ENCODE measurements around the gene TICAM1.
A peak's percentile ranks its signal among the peaks of the same experiment; 100 is the strongest.
"Not testable (repeated sequence)": the region's sequence is repeated elsewhere in the genome, so short reads cannot be mapped to it uniquely, and the experiment has no call there.

Gene TICAM1

GRCh38 chr19:4831304-4831978 lies at the start of gene TICAM1:
Gene TICAM1 (minus strand): TSS chr19:4831712. CDS start chr19:4818377, 13,335 bp downstream.
- DNase-seq: no peak

- no peak for DNase-seq
Observed at GRCh38 chr19:4879041-4879440, 47.5 kb upstream of the TICAM1 start.

GRCh38 chr19:4878491-4878968 lies 47.0 kb upstream of the TICAM1 start:
- DNase-seq: no peak

DNA sequence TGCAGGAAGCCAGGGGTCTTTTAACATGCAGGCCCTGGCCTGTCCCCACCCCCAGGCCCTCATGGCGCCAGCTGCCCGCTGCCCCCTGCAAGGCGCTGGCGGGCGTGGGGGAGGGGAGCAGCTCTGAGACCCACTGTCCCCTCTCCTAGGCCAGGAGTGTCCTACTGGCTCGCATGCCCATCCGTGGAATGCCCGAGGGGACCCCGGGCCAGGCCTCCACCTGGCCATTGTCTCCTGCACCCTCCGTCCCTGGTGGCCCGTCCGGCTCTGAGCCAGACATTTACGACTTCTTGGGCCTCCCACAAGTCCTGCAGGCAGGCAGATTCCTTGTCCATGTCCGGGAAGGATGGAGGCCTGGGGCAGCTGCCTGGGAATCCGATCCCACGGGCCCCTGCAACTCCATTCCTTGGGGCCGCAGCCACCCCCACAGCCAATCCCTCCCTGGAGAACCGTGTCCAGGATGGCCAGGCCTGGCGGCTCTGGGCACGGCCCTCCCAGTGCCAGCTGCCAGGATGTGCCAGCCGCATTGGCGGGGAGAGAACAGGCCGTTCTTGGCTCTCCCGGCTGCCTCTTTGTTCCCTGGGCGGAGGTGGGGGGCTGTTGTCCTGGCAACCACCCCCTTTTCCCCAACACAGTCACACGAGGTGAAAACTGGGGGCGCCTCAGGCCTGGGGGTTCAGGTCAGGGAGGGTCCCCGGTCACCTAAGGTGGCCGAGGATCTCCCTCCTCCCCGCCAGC lies 46.4 kb upstream of the TICAM1 start:
- DNase-seq: no peak

GRCh38 chr19:4873930-4874329 lies 42.4 kb upstream of the TICAM1 start:
- DNase-seq: no peak

DNA sequence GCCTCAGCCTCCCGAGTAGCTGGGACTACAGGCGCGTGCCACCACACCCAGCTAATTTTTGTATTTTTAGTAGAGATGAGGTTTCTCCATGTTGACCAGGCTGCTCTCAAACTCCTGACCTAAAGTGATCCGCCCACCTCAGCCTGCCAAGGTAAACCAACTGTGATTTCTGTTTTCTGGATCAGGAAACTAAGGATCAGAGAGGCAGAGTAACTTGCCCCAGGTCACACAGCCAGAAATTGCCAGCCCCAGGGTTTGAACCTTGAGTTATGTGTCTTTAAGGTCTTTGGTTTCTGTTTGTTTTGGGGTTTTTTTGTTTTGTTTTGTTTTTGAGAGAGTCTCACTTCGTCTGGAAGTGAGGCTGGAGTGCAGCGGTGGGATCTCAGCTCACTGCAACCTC lies 40.2 kb upstream of the TICAM1 start:
- DNase-seq: no peak

GRCh38 chr19:4870025-4870700 lies 38.7 kb upstream of the TICAM1 start:
- no peak for DNase-seq

DNA sequence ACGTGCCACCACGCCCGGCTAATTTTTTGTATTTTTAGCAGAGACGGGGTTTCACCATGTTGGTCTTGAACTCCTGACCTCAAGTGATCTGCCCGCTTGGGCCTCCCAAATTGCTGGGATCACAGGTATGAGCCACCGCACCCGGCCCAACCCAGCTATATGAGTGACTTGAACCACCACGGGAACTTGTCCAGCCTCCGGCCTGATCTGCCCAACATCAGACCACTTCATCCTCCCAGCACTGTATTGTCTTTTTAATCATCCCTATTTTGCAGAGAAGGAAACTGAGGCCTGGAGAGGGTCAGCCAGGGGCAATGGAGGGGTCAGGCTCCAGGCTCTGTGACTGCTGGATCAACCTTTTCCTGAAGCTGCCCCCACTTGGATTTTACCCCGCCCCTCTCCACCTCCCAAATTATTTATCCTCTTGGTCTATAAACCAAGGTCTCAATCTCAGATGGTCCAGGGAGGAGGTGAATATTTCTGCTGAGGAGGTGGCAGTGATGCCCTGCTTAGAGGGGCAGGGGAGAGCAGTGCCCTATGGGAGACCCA lies 36.8 kb upstream of the TICAM1 start:
- DNase-seq: no peak

DNA sequence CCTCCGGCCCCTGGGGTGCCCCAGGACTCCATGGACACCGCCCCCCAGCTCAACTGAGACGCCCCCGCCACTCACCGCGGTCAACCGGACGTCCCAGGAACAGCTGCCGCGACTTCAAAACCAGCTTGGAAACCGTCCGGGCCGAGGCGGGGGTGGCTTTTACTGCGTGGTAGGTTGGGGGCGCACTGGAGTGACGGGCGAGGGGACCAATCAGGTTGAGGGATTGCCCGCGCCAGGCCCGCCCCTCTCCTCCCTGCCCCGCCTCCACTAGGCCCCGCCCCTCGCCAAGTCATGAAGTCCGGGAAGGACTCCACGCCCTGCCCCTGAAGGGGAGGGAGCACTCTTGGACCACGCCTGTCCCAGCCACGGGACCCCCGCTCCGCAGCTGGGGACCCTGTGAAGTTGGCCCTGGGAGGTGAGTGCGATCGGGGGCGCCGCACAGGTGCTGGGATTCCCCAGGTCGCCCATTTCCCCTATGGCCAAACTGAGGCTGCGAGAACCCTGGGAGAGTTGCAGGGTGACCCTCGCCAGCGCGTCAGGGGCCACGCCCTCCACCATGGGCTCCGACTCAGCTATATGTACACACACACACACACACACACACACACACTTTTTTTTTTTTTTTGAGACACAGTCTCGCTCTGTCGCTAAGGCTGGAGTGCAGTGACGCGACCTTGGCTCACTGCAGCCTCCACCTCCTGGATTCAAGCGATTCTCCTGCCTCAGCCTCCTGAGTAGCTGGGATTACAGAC lies 36.2 kb upstream of the TICAM1 start, which contains the start of gene PLIN3:
Gene PLIN3 (minus strand): TSS at position 134 of the 752 bp plus-strand sequence. CDS start 6,273 bp downstream, outside the sequence.
- peak; percentile 41 for DNase-seq

DNA sequence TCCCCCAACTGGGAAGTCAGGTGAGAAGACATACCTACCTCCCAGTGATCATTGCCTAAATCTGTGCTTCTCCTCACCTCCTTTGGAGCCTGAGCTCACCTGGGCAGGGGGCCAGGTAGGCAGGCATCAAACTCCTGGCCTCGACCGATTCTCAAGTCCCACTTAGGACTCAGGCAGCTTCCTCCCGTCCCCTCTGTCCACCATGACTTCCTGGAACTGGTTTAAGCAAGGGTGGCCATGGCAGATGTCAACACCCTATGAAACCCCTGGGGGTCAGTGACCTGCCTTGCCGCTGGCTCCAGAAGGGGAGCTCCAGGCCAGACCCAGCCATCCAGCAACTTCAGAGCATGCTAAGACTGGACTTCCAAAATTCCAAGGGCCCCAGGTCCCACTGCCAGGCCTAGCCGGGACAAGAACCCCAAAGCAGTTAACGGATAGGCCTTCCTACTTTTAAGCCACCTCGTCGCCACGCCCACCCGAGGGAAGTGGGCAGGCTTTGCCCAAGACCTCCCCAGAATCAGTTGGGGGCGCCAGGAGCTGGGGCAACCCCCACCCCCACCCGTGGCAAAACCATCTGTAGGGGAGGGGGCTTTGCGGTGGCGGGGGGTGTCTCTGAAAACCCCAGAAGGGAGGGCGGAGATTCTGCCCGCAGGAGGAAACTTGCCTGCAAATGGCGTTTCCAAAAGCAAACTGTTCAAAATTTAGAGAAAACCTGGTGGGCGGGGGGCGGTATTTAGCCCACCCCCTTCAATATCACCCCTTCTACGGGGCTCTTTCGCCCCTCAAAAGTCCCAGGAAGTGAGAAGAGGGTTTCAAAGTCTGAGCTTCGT lies 35.3 kb upstream of the TICAM1 start:
- no peak for DNase-seq

- DNase-seq: no peak
Observed at GRCh38 chr19:4861147-4861546, 29.6 kb upstream of the TICAM1 start.

GRCh38 chr19:4859697-4860096 lies 28.2 kb upstream of the TICAM1 start:
- no peak for DNase-seq

DNA sequence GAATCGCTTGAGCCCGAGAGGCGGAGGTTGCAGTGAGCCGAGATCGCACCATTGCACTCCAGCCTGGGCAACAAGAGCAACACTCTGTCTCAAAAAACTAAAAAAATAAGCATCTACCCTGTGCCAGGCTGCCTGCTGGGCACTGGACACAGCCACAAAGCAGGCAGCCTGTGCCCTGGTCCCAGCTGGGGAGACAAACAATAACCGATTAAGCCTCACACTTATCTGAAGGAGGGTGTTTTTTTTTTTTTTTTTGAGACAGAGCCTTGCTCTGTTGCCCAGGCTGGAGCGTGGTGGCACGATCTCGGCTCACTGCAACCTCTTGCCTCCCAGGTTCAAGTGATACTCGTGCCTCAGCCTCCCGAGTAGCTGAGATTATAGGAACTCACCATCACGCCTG lies 25.0 kb upstream of the TICAM1 start:
- DNase-seq: not testable (repeated sequence)

DNA sequence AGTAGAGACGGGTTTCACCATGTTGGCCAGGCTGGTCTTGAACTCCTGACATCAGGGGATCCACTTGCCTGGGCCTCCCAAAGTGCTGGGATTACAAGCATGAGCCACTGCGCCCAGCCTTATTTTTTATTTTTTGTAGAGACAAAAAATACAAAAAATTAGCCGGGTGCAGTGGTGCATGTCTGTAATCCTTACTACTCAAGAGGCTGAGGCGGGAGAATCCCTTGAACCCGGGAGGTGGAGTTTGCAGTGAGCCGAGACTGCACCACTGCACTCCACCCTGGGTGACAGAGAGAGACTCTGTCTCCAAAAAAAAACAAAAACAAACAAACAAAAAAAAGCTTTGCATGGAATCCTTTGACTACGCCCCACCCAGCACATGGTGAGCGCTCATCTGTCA lies 22.0 kb upstream of the TICAM1 start:
- DNase-seq: not testable (repeated sequence)

DNA sequence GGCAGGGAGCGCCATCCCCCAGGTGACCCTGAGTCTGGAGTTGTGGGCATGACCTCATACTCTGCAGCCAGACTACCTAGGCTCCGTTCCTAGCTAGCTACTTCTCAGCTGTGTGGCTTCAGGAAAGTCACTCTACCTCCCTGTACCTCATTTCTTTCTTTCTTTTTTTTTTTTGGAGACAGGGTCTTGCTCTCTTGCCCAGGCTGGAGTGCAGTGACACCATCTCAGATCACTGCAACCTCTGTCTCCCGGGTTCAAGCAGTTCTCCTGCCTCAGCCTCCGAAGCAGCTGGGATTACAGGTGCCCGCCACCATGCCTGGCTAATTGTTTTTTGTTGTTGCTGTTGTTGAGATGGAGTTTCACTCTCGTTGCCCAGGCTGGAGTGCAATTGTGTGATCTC lies 21.0 kb upstream of the TICAM1 start:
- no peak for DNase-seq

DNA sequence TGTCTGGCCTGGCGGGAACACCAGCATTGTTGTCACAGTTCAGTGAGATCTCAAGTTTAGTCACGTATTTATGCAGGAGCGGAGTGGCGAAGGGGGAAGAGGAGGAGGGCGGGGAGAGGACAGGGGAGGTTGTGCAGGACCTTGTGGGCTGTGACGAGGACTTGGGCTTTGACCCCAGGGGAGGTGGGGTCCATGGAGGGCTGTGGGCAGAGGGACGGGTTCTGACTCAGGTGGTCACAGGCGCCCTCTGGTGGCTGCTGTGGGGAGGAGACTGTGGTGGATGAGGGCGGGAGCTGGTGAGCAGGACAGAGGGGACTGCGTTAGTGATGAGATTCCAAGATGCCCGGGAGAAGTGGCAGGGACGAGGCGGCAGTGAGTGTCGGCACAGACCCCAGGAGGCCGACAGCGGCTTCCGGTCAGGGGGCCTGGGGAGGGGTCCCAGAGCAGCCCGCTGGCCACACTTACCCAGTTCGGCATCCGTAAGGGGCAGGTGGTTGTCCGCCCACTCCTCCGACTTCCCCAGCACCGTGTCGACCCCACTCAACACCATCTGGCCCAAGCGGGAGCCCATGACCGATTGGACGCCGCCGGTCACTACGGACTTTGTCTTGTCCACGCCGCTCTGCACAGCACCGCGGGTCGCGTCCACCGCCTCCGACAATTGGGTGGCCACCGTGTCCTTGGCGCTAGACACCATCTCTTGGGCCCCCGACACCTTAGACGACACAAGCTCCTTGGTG lies 20.2 kb upstream of the TICAM1 start:
- peak; percentile 69 for DNase-seq

- DNase-seq: peak; percentile 63
Observed at GRCh38 chr19:4849019-4849418, 17.5 kb upstream of the TICAM1 start.

GRCh38 chr19:4847190-4847973 lies 15.9 kb upstream of the TICAM1 start:
- no peak for DNase-seq

- DNase-seq: not testable (repeated sequence)
Observed at GRCh38 chr19:4845975-4846374, 14.5 kb upstream of the TICAM1 start.
